ENCODE measurements around the gene SLC22A31.

SLC22A31 gene

GRCh38 chr16:89164847-89165680, 35.3 kb downstream of the SLC22A31 start:
- DNase-seq = no peak

DNA sequence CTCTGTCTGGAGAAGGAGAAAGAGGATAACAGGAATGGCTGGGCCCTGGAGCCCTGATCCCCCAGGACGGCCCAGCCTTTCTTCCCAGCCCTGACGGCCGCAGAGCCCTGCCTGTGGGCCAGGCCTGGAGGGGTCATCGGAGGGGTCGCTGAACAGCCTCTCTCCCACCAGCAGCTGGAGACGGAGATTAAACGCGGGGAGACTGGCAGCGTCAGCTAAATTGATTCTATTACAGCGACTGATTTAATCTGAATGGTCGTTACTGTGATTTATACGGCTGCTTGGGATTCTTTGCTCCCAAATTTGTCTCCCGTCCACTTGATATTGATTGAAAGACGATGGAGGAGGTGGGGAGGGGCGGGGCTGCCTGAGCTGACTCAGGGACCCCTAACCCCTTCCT, 35.9 kb downstream of the SLC22A31 start:
- DNase-seq = no peak

- DNase-seq = no peak
These were observed 37.0 kb downstream of the SLC22A31 start for GRCh38 chr16:89163297-89163696.

DNA sequence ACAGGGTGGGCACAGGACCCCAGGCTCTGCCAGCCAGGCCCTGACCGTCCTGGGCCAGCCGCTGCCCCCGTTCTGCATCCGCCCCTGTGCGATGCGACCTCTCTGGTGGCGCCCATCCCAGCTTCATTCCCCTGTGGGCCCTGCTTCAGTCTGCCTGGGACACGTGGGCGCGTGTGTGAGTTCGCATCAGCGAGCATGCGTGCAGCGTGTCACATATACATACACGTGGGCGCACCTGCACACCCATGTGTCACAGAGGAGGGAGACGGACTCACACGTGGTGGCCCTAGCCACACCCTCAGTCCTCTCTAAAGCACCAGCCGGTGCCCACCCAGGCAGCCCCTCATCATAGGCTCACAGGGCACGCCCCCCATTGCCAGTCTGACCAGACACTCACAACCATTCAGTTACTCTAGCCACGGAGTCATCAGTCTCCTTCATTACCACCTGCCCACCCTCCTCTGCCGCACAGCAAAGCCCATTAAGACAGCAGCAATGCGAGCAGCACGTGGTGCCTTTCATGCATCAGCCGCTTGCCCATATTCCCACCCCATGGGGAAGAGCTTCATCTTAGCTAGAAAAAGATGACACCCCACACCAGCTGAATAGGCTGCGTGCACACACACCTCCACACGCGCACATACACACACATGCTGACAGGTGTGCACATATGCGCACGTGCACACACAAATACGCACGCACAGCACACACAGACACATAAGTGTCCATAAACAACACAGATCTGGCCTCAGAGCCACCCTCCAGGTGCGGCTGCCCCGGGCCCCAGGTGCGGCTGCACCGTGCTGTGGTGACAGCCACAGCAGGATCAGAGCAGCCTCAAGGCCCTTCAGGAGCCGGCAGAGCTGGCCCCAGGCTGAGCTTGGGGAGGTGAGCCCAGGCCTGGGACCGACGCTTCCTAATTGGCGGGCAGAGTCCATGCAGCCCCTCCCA, 38.3 kb downstream of the SLC22A31 start:
- no peak for DNase-seq

DNA sequence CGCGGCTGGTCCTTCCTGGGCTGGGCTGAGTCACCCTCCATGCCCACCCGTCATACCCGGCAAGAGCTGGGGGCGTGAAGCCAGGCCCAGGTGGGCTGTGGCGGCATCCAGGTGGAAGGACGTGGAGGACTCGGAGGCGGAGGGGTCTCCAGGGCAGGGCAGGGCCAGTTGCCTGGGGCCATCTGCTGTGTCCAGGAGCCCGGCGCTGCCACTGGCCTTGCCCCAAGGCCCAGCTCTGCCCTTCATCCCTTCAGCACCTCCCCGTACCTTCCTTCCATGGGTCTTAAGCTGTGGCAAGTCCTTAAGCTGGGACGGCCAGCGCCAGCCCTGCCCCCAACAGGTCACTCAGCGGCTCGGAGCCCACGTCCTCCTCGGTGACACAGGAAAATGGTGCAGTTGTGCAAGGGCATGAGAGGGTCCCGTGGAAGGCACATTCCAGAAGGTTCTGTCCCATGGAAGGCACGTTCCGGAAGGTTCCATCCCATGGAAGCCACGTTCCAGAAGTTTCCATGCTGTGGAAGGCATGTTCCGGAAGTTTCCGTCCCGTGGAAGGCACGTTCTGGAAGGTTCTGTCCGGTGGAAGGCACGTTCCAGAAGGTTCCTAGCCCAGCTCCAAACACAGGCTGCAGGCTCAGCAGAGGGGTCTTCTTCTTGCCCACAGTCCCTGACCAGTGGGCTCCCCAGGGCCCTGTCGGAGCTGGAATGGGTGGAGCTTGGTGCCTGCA, 39.2 kb downstream of the SLC22A31 start:
- no peak for DNase-seq

- DNase-seq = no peak
These were observed 40.4 kb downstream of the SLC22A31 start for GRCh38 chr16:89159850-89160354.

- no peak for DNase-seq
These were observed 41.1 kb downstream of the SLC22A31 start for GRCh38 chr16:89159066-89159849.

- no peak for DNase-seq
These were observed 42.6 kb downstream of the SLC22A31 start for GRCh38 chr16:89157778-89158177.

DNA sequence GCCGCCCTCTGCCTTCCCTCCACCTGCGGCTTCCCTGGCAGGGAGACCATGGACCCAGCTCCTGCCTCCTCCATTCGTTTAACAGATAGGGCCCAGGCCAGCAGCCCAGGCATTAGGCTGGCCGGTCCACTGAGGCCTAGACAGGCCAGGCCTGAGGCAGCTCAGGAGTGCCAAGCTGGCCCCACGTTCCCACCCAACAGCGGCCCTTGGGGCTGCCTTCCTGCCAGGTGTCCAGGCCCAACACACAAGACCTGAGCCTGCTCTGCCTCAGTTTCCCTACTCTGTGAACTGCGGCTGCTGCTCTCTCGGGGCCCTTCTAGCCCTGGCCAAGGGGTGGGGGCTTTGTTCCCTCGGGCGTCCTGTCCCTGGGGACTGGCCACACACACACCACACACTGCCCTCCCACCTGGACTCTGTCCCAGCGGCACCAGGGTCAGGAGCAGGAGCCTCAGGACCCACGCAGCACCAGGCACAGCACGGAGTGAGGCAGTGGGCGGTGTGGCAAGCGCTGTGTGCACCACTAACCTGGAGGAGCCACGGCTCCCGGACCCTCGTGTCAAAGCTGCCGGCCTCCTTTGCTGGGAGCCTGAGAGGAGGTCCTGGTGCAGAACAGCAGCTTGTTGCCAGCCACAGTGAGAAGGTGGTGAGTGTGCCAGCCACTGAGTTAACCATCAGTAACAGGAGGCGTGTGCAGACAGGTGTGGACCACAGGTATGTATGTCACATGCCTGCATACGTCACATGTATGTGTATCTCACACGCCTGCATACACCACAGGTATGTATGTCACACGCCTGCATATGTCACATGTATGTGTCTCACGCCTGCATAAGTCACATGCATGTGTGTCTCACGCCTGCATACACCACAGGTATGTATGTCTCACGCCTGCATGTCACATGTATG, 43.3 kb downstream of the SLC22A31 start:
- DNase-seq = no peak

- DNase-seq = no peak
These were observed 44.2 kb downstream of the SLC22A31 start for GRCh38 chr16:89155851-89156739.

DNA sequence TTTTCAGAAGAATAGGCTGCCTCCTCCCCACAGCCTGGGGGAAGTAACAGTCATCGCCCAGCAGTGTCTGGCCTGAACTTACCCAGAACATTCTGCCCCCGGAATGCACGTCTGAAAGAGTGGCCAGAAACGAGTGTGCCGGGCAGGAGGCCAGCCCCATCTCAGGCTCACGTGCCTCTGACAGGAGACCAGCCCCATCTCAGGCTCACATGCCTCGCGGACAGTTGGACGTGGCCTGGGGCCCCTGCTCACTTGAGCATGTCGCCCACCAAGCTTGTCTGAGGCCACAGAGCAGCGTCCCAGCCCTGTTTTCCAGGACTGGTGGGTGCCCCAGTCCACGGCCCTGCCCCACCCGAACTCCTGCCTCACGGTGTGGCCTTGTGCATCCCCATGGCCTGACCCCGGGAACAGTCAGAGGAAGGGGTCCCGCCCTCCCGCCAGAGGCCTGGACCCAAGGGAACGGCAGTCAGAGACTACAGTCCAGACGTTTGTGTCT, 45.1 kb downstream of the SLC22A31 start:
- no peak for DNase-seq

GRCh38 chr16:89154390-89155183, 45.8 kb downstream of the SLC22A31 start:
- no peak for DNase-seq

DNA sequence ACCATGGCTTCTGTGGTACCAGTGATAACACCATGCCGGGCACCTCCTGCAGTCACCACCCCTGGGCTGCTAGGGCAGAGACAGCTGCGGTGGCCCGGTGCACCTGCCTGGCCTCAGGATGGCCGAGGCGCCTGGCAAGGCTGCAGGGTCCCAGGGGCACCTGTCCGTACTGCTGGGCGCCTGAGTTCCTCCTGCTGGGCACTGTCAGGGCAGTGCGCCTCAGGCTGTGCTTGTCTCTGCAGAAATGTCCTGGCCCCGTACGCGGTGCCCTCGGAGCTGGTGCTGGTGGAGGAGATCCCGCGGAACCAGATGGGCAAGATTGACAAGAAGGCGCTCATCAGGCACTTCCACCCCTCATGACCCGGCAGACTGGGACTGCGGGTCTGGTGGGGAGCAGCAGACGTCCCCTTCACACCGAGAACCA, 46.5 kb downstream of the SLC22A31 start:
- DNase-seq = no peak

DNA sequence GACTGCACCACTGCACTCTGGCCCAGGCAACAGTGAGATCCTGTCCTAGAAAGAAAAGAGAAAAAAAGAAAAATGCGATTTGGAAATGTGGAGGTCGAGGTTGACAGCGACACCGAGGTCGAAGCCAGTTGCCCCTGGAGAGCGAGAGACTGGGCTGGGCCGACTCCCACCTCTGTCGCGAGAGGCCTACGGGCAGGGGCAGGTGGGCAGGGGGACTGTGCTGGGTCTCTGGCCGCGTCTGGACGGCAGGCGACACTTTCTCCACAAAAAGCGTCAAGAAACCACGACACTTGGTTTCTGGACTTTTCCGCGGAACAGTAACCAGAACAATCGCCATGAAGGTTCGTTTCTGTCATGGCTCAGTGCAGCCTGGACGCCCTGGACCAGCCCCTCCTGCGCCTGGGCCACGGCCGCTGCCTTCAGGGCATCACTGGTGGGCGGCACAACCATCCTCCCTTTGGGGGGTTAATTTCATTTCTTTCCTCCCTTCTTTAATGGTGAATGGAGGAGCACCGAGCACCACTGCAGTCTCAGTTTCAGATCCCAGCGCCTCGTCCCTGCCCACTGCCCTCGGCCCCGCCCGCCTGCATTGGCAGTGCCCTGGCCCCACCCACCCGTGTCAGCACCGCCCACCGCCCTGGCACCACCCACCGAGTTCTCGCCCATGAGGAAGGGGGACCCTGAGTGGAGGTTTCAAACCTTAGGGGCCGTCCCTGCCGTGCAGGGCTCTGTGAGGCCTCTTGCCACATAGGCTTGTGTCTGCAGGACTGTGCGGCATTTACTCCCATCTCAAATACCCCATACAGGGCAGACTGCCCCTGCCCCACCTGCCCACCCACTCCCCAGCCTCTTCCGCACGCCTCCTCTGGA, 47.3 kb downstream of the SLC22A31 start:
- no peak for DNase-seq

DNA sequence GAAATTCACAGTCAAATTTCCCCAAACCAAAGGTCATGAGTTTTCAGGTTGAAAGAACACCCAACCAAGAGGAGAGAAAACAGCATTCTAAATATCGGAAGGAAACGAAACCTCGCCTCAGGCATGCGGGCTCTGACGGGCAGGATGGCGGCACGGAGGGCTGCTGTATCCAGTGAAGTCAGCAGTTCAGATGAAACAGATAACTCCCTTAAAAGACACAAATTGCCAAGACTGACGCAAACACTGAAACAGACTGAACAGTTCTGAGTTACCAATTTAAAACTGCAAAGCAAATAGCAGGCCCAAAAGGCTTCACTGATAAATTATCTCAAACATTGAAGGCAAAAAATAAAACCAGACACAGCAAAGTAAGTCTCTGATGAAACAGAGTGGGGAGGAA, 49.4 kb downstream of the SLC22A31 start:
- DNase-seq = no peak

DNA sequence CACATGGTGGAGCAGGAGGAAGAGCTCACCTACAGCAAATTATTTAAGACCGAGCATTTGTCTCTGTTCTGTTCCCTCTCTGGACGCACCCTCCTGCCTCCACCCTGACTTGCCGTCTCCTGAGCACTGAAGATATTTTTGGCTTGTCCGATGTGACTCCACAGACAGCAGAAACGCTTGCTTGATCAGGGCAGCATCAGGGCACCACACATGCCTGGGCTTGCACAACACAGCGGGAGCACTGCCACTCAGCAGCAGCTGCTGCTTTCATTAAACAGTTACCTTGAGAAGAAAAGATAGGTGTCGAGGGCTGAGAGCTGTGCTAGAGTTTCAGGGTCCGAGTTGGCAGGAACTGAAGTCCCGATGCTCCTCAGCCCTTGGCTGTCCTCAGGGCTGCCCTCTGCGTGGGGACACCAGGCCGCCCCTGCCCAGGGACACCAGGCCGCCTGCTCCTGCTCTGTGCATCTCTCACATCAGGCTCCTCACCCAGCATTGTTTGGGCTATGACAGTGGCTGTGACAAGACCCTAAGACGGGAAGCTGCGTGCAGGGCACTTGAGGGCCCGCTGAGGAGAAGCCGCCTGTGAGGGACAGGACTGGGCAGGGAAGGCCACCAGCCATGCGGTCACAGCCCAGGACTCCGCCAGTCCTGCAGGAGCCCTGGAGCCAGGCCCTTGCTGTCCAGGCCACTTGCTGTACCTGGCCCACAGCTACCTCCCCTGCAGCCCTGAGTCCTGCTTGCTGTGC, 50.1 kb downstream of the SLC22A31 start:
- no peak for DNase-seq

DNA sequence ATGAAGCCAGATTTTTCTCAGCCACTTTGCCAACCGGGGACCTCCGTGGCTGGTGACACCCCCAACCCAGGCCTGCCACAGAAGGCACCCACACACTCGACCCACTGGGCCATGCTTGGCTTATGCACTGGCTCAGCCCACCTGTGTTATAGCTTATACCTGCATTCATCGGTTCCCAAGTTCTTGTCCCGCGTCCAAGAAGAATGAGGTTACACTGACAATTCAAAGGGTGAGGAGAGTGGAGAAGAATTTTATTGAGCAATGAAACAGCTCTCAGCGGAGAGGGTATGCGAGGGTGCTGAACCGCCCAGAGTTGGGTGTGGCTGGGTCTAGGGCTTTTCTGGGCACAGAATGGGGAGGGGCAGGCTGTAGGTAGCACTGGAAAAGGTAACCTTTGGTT, 51.0 kb downstream of the SLC22A31 start:
- DNase-seq = no peak

Data from bone marrow (tissue), 2 donors.